Right ventricle myocardium superior (tissue), 1 donor: ENCODE measurements around the gene LRRC61. TPM values are rescaled to one million over a fixed set of nuclear protein-coding genes. Genes with fewer than 3 reads are reported as not detected.
A peak's percentile ranks its signal among the peaks of the same experiment; 100 is the strongest.
"Not testable (repeated sequence)": the region's sequence is repeated elsewhere in the genome, so short reads cannot be mapped to it uniquely, and the experiment has no call there.

Experiments used
- ATAC-seq: fragments of 200-7000 bp; cut with Tn5 transposase; one replicate; pipeline ENCODE4 v1.9.1; 2020; ENCODE audit warnings: mild to moderate bottlenecking; ENCODE audit not compliant: poor library complexity
- DNase-seq: peaks from one replicate; pipeline ENCODE4 v3.0.0-alpha.2; 2020
- intact Hi-C: fragments of 100-400 bp; cut with DNase I; formaldehyde crosslinking; loops from one replicate; pipeline ENCODE4 v1.11.2; 2022
- total RNA-seq: library from RNA; stranded (reverse); fragmentation: NEBNext Ultra II Directional; extraction: Animal tissue kit (Norgen Biotek cat#: 25700); gene quantifications from one replicate; pipeline ENCODE4 v1.2.1, GENCODE V29; 2021
- donor health status: DM: no; HTN: yes; CAD: no; lungs with severe emphysema.

Gene LRRC61
- total RNA-seq, 1 donor from 2014 or later, result 3.7 TPM

GRCh38 chr7:150375662-150376521 lies 52.7 kb downstream of the LRRC61 start:
- intact Hi-C loops, result no loop called here
- ATAC-seq, result no peak
- no peak for DNase-seq

GRCh38 chr7:150376560-150376959 lies 53.4 kb downstream of the LRRC61 start:
- intact Hi-C loops, result no loop called here
- ATAC-seq, result no peak

GRCh38 chr7:150377196-150377595 lies 54.0 kb downstream of the LRRC61 start:
- intact Hi-C loops, result no loop called here
- DNase-seq, result no peak
- no peak for ATAC-seq

More at GRCh38 chr7:150376560-150376959, 53.4 kb downstream of the LRRC61 start:
- no peak for DNase-seq

- ATAC-seq (no peak), DNase-seq (no peak)
- intact Hi-C loops, result no loop called here
Observed at GRCh38 chr7:150377635-150378034, 54.5 kb downstream of the LRRC61 start.

- intact Hi-C loops, result no loop called here
- peak; percentile 27 for ATAC-seq
Observed at GRCh38 chr7:150378115-150378852, 55.1 kb downstream of the LRRC61 start.

GRCh38 chr7:150378853-150379440 lies 55.8 kb downstream of the LRRC61 start, which contains the start of gene ZNF775:
Gene ZNF775, plus strand, starts transcription at chr7:150379330. Its CDS starts 9,141 bp downstream, at chr7:150388471.
- intact Hi-C loops, result no loop called here
- DNase-seq, result peak; percentile 98
- peak; percentile 96 for ATAC-seq

More at GRCh38 chr7:150378115-150378852, 55.1 kb downstream of the LRRC61 start:
- no peak for DNase-seq

- ATAC-seq, result peak; percentile 4
- intact Hi-C loops, result no loop called here
- no peak for DNase-seq
Observed at GRCh38 chr7:150379441-150380379, 56.6 kb downstream of the LRRC61 start.

- intact Hi-C loops, result no loop called here
- DNase-seq (no peak), ATAC-seq (no peak)
Observed at GRCh38 chr7:150380463-150380862, 57.3 kb downstream of the LRRC61 start.

- intact Hi-C loops, result no loop called here
- ATAC-seq (no peak), DNase-seq (no peak)
Observed at GRCh38 chr7:150381096-150381495, 57.9 kb downstream of the LRRC61 start.

- DNase-seq (no peak), ATAC-seq (no peak)
- intact Hi-C loops, result no loop called here
Observed at GRCh38 chr7:150381785-150382122, 58.6 kb downstream of the LRRC61 start.

- intact Hi-C loops, result no loop called here
Observed at GRCh38 chr7:150382123-150382843, 59.1 kb downstream of the LRRC61 start.

GRCh38 chr7:150382844-150383225 lies 59.7 kb downstream of the LRRC61 start:
- DNase-seq (no peak), ATAC-seq (no peak)
- intact Hi-C loops, result no loop called here

More at GRCh38 chr7:150382123-150382843, 59.1 kb downstream of the LRRC61 start:
- DNase-seq (no peak), ATAC-seq (no peak)

- ATAC-seq (no peak), DNase-seq (no peak)
- intact Hi-C loops, result no loop called here
Observed at GRCh38 chr7:150383710-150384397, 60.7 kb downstream of the LRRC61 start.

GRCh38 chr7:150384406-150385301 lies 61.5 kb downstream of the LRRC61 start:
- no peak for DNase-seq
- ATAC-seq, result no peak
- intact Hi-C loops, result no loop called here

GRCh38 chr7:150385302-150385723 lies 62.2 kb downstream of the LRRC61 start:
- DNase-seq (no peak), ATAC-seq (no peak)
- intact Hi-C loops, result no loop called here

GRCh38 chr7:150385884-150386283 lies 62.7 kb downstream of the LRRC61 start:
- DNase-seq, intact Hi-C loops, ATAC-seq: not testable (repeated sequence)
